H1 (cell line): ENCODE data around the gene IRF2BP2. TPM values are rescaled to one million over a fixed set of nuclear protein-coding genes. Genes with fewer than 3 reads are reported as not detected.

Source experiments
- CTCF ChIA-PET: fragments of 300-600 bp; sonication (Branson Sonifier 250); formaldehyde crosslinking; loops from one replicate; lab custom pipeline; 2021; ENCODE audit not compliant: partially characterized antibody; lab: Charles Lee
- POLR2A ChIA-PET: fragments of 300-600 bp; sonication (Branson Sonifier 250); formaldehyde crosslinking; loops from one replicate; lab custom pipeline; 2021; ENCODE audit warnings: inconsistent platforms; ENCODE audit not compliant: partially characterized antibody; lab: Charles Lee
- DNase-seq, 2 experiments: peaks; one replicate each; pipeline versions ENCODE4 v3.0.0 to v3.0.0-alpha.2; 2010 to 2022; ENCODE audit warnings: low spot score in 2 of 2, low read depth in 1 of 2, mixed read lengths in 1 of 2
- FAIRE-seq: peaks from 2 replicates; lab custom pipeline; 2011; peaks lifted over from hg19 to GRCh38; lab: Jason Lieb, UNC
- H2AFZ ChIP-seq: 2 replicates; pipeline ENCODE4 v1.8.1; 2012; ENCODE audit warnings: low read length, inconsistent platforms
- H2AK5ac ChIP-seq: 2 replicates; pipeline ENCODE4 v1.6.1; 2013; ENCODE audit warnings: low read depth, low read length
- H2BK120ac ChIP-seq: replicated peaks from 2 replicates; pipeline ENCODE3; 2013; ENCODE audit warnings: low read depth, low read length, inconsistent platforms
- H2BK12ac ChIP-seq: 2 replicates; pipeline ENCODE4 v1.6.1; 2013; ENCODE audit warnings: low read depth, low read length
- H2BK15ac ChIP-seq: 2 replicates; pipeline ENCODE4 v1.6.1; 2013; ENCODE audit warnings: low read length
- H2BK20ac ChIP-seq: 2 replicates; pipeline ENCODE4 v1.6.1; 2013; ENCODE audit warnings: low read length
- H2BK5ac ChIP-seq: 2 replicates; pipeline ENCODE4 v1.6.1; 2013; ENCODE audit warnings: low read depth, low read length
- H3K14ac ChIP-seq: 2 replicates; pipeline ENCODE4 v1.6.1; 2013; ENCODE audit warnings: inconsistent platforms; ENCODE audit not compliant: insufficient read length
- H3K18ac ChIP-seq: 2 replicates; pipeline ENCODE4 v1.6.1; 2013; ENCODE audit warnings: low read length; ENCODE audit errors: extremely low read depth
- H3K23ac ChIP-seq: 2 replicates; pipeline ENCODE4 v1.6.1; 2013; ENCODE audit warnings: inconsistent platforms; ENCODE audit not compliant: insufficient read length
- H3K23me2 ChIP-seq: 2 replicates; pipeline ENCODE4 v1.6.1; 2013; ENCODE audit warnings: low read depth, low read length
- H3K27ac ChIP-seq: 2 replicates; pipeline ENCODE4 v1.6.1; 2011; ENCODE audit warnings: low read depth, low read length, inconsistent platforms
- H3K27me3 ChIP-seq, 4 experiments: replicated peaks in 1 of 4; 1 replicate in 1 of 4; 2 replicates in 3 of 4; pipeline versions ENCODE4 v1.6.1 to v1.8.1; 2011 to 2013; ENCODE audit warnings: low read length in 3 of 4, mild to moderate bottlenecking in 3 of 4, inconsistent platforms in 2 of 4, mixed read lengths in 2 of 4, moderate library complexity in 1 of 4; ENCODE audit not compliant: control insufficient read depth in 3 of 4, insufficient read depth in 3 of 4; ENCODE audit errors: extremely low read depth in 1 of 4
- H3K36me3 ChIP-seq, 4 experiments: 2 replicates each; pipeline versions ENCODE4 v1.6.1 to v1.8.1; 2011 to 2013; ENCODE audit warnings: mild to moderate bottlenecking in 4 of 4, low read length in 3 of 4, moderate library complexity in 2 of 4, control low read depth in 1 of 4, inconsistent platforms in 1 of 4; ENCODE audit not compliant: insufficient read depth in 4 of 4, control insufficient read depth in 2 of 4
- H3K4ac ChIP-seq: replicated peaks from 2 replicates; pipeline ENCODE3; 2013; ENCODE audit warnings: low read length, low read depth, mixed read lengths, inconsistent platforms; ENCODE audit not compliant: insufficient read length
- H3K4me1 ChIP-seq, 4 experiments: replicated peaks in 1 of 4; 1 replicate in 1 of 4; 2 replicates in 3 of 4; pipeline versions ENCODE4 v1.6.1 to v1.8.1; 2011 to 2013; ENCODE audit warnings: low read length in 3 of 4, inconsistent platforms in 2 of 4, mixed read lengths in 1 of 4; ENCODE audit not compliant: insufficient read depth in 4 of 4, control insufficient read depth in 3 of 4
- H3K4me2 ChIP-seq, 2 experiments: 2 replicates each; pipeline versions ENCODE4 v1.6.1 to v1.8.1; 2011 to 2013; ENCODE audit warnings: low read depth in 2 of 2, low read length in 2 of 2, control low read depth in 1 of 2, inconsistent platforms in 1 of 2, mild to moderate bottlenecking in 1 of 2; ENCODE audit not compliant: insufficient read depth in 1 of 2
- H3K4me3 ChIP-seq, 4 experiments: fragments of 200-600, 300-600 bp in 1 of 4; sonication (generic), shearing (Covaris generic), sonication (Bioruptor Twin) in 1 of 4; 2 replicates each; pipeline versions ENCODE4 v1.5.1 to v1.8.1; 2011 to 2016; ENCODE audit warnings: low read length in 4 of 4, low read depth in 3 of 4, control low read depth in 2 of 4, inconsistent platforms in 2 of 4, mild to moderate bottlenecking in 2 of 4, mixed read lengths in 1 of 4, moderate library complexity in 1 of 4; ENCODE audit not compliant: insufficient read depth in 2 of 4; ENCODE audit errors: extremely low read depth in 1 of 4
- H3K56ac ChIP-seq: replicated peaks from 2 replicates; pipeline ENCODE3; 2013; ENCODE audit warnings: low read depth, mild to moderate bottlenecking, mixed read lengths, low read length, inconsistent platforms; ENCODE audit not compliant: insufficient read length
- H3K79me1 ChIP-seq: 2 replicates; pipeline ENCODE4 v1.6.1; 2013; ENCODE audit warnings: low read depth, low read length, control low read depth
- H3K79me2 ChIP-seq, 2 experiments: 2 replicates each; pipeline versions ENCODE4 v1.6.1 to v1.8.1; 2012 to 2013; ENCODE audit warnings: low read length in 2 of 2, mild to moderate bottlenecking in 2 of 2, inconsistent platforms in 1 of 2; ENCODE audit not compliant: insufficient read depth in 2 of 2, control insufficient read depth in 1 of 2
- H3K9ac ChIP-seq, 4 experiments: replicated peaks in 1 of 4; 1 replicate in 1 of 4; 2 replicates in 3 of 4; pipeline versions ENCODE4 v1.6.1 to v1.8.1; 2011 to 2013; ENCODE audit warnings: low read depth in 3 of 4, low read length in 3 of 4, control low read depth in 2 of 4, mild to moderate bottlenecking in 2 of 4, moderate library complexity in 2 of 4, inconsistent platforms in 1 of 4; ENCODE audit errors: extremely low read depth in 1 of 4
- H3K9me3 ChIP-seq, 2 experiments: 2 replicates each; pipeline versions ENCODE4 v1.6.1 to v1.8.1; 2012 to 2013; ENCODE audit warnings: mild to moderate bottlenecking in 2 of 2, moderate library complexity in 2 of 2, control low read depth in 1 of 2, inconsistent platforms in 1 of 2, low read depth in 1 of 2, low read length in 1 of 2, mixed read lengths in 1 of 2; ENCODE audit not compliant: insufficient read depth in 2 of 2
- H4K20me1 ChIP-seq, 2 experiments: replicated peaks in 1 of 2; 2 replicates each; pipeline versions ENCODE3 to v1.8.1; 2011 to 2013; ENCODE audit warnings: inconsistent platforms in 2 of 2, low read length in 2 of 2, mild to moderate bottlenecking in 1 of 2; ENCODE audit not compliant: insufficient read depth in 2 of 2, control insufficient read depth in 1 of 2
- H4K5ac ChIP-seq: 2 replicates; pipeline ENCODE4 v1.6.1; 2013; ENCODE audit warnings: low read length, low read depth, mixed read lengths, inconsistent platforms; ENCODE audit not compliant: insufficient read length
- H4K8ac ChIP-seq: 2 replicates; pipeline ENCODE4 v1.8.0; 2013; ENCODE audit warnings: mild to moderate bottlenecking, moderate library complexity, low read length, inconsistent platforms; ENCODE audit not compliant: insufficient read depth; ENCODE audit errors: extremely low read depth
- H4K91ac ChIP-seq: replicated peaks from 2 replicates; pipeline ENCODE3; 2013; ENCODE audit warnings: low read length, mixed read lengths, inconsistent platforms; ENCODE audit not compliant: insufficient read length
- EZH2 ChIP-seq: fragments of 200-600 bp; sonication (generic); IDR thresholded peaks from 2 replicates; pipeline ENCODE4 v1.7.1; 2012; ENCODE audit warnings: low read depth, mild to moderate bottlenecking, moderate library complexity, low read length, inconsistent platforms; ENCODE audit not compliant: severe bottlenecking
- NRF1 ChIP-seq: IDR thresholded peaks from 2 replicates; pipeline ENCODE4 v1.6.1; 2011; ENCODE audit warnings: mild to moderate bottlenecking, low read depth, low read length, improper control_type of control experiment
- SIN3A ChIP-seq, 2 experiments: IDR thresholded peaks in 1 of 2; conservative IDR thresholded peaks in 1 of 2; 2 replicates each; pipeline ENCODE4 v1.6.1; 2011 to 2012; ENCODE audit warnings: low read length in 2 of 2, improper control_type of control experiment in 1 of 2, low read depth in 1 of 2, mild to moderate bottlenecking in 1 of 2
- SIRT6 ChIP-seq: IDR thresholded peaks from one replicate; pipeline ENCODE4 v1.7.1; 2012; ENCODE audit warnings: low read length, inconsistent platforms
- WGBS, 2 experiments: shearing (Covaris generic) in 1 of 2; methylation state at CpG; one replicate each; pipeline versions ENCODE4 v1.1.6 to v1.1.7; 2013 to 2015; ENCODE audit warnings: low lambda C conversion rate in 2 of 2, mixed read lengths in 2 of 2, inconsistent platforms in 1 of 2, low coverage in 1 of 2, missing lambda C conversion rate in 1 of 2; ENCODE audit not compliant: insufficient replicate concordance in 2 of 2, insufficient coverage in 1 of 2, insufficient read length in 1 of 2; ENCODE audit errors: extremely low coverage in 1 of 2, missing lambda C conversion rate in 1 of 2; 5-methylcytosine and 5-hydroxymethylcytosine counted together
- polyA plus RNA-seq, 7 experiments: library from polyadenylated mRNA; depleted of rRNA in 3 of 7; stranded (reverse) in 5 of 7; unstranded in 2 of 7; fragments of >200 nt in 5 of 7; fragments of 200-250 nt in 2 of 7; gene quantifications; 1 replicate in 5 of 7; 2 replicates in 1 of 7; 4 replicates in 1 of 7; pipeline versions ENCODE4 v1.2.1 to v1.2.3, GENCODE V29; 2011 to 2013; ENCODE audit warnings: missing spikeins in 2 of 7, mixed read lengths in 2 of 7
- total RNA-seq: library from RNA; stranded (reverse); fragmentation: NEBNext Ultra II Directional; extraction: Animal tissue kit (Norgen Biotek cat#: 25700); gene quantifications from 2 replicates; pipeline ENCODE4 v1.2.1, GENCODE V29; 2021

IRF2BP2 gene
- total and polyA plus RNA-seq, 2 of the 8 experiments (the other 6 are each of a cell fraction or from before 2014, with no cell fraction given): 24.9 to 67.5 TPM

DNA sequence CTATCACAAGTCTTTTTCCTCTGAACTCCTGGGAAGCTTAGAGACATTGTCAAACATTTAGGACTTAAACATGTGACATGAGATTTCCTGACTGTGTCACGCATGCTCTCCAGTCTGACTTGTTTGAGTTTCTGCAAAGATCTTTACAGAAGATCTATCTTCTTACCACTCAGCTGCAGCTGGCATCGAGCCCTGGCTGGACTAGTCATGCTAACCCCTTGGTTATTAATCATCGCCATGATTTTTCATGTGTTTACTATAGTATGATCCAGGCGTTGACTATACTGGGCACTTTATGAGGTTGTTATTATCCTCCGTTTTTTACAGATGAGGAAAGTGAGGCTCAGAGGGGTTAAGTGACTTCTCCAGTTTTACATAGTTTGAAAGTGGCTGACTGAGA lies 18.1 kb upstream of the IRF2BP2 start:
- Histone ChIP-seq H4K8ac (no peak overlapping the region), H3K79me1 (no peaks in the 10 kb centered on the region), H2AFZ (no peak overlapping the region), H3K9me3 (no peaks in the 10 kb centered on the region), H3K14ac (no peak overlapping the region), H3K4me2 (no peak overlapping the region), H3K4ac (no peak overlapping the region), H3K9ac (no peak overlapping the region), H2BK15ac (no peak overlapping the region), H3K18ac (no peak overlapping the region), H3K27ac (no peak overlapping the region), H4K91ac (no peak overlapping the region), H2BK120ac (no peak overlapping the region), H4K5ac (no peak overlapping the region), H3K4me3 (no peak overlapping the region), H3K23ac (no peak overlapping the region), H3K56ac (no peak overlapping the region), H2BK20ac (0 out of 2 replicates have a peak overlapping the region, but pooled peaks have one; percentile 64), H3K79me2 (no peaks in the 10 kb centered on the region), H3K4me1 (no peaks in the 10 kb centered on the region), H2AK5ac (no peak overlapping the region), H2BK12ac (no peak overlapping the region), H3K36me3 (no peaks in the 10 kb centered on the region), H4K20me1 (no peaks in the 10 kb centered on the region), H3K27me3 (no peaks in the 10 kb centered on the region), H2BK5ac (no peak overlapping the region), H3K23me2 (no peaks in the 10 kb centered on the region)
- WGBS, 2 experiments: 88% methylated on average over 5 of the region's 5 CpGs; no CpG with 5 or more reads in 1 of the 2 experiments
- ChIA-PET CTCF (interaction anchor here (0.9 to 1.1 kb wide), 2 partner anchors 31 to 106 kb away, joined by 3 read pairs; no protein-coding TSS in a partner anchor), POLR2A (interaction anchor here (1.3 kb wide), 1 partner anchor 9 kb away, joined by 3 read pairs; no protein-coding TSS in a partner anchor)
- FAIRE-seq (no peak), DNase-seq (no peak)
- TF ChIP-seq EZH2: no peak
- TF ChIP-seq SIRT6: no peak
- TF ChIP-seq NRF1: no peak
- TF ChIP-seq SIN3A (conservative IDR thresholded peaks at IDR 0.05 in 1 of 2, IDR thresholded peaks at IDR 0.05 in 1 of 2; ENCODE audit: low read depth in 1 of 2, low read length in 2 of 2): no peak
